Measurements from ENCODE around the gene IGFL2.

The IGFL2 gene

GRCh38 chr19:46126086-46126580, 21.9 kb upstream of the IGFL2 start:
- H3K9me3 ChIP-seq (ENCODE audit: insufficient read depth, low read length, severe bottlenecking): no peaks in the 10 kb centered on the region
- no peak overlapping the region for H3K4me3 ChIP-seq (ENCODE audit: low read depth in 1 of 2, low read length in 2 of 2)
- H2AFZ ChIP-seq (ENCODE audit: low read depth, low read length): no peak overlapping the region
- H3K4me2 ChIP-seq (ENCODE audit: insufficient read depth, low read length): no peak overlapping the region
- peaks cover 34% of the 10 kb centered on the region for H3K27me3 ChIP-seq (ENCODE audit: insufficient read depth, low read length, poor library complexity)
- H3K36me3 ChIP-seq (ENCODE audit: insufficient read depth, low read length): no peaks in the 10 kb centered on the region
- no peaks in the 10 kb centered on the region for H3K79me2 ChIP-seq (ENCODE audit: insufficient read depth, low read length)
- no peak for TF ChIP-seq EZH2 (IDR thresholded peaks at IDR 0.05; ENCODE audit: borderline replicate concordance, low read depth, low read length, severe bottlenecking)
- TF ChIP-seq CTCF (IDR thresholded peaks at IDR 0.05; ENCODE audit: borderline replicate concordance, extremely low read depth, low read length, poor library complexity, severe bottlenecking): no peak
- no peak for DNase-seq
- no peak overlapping the region for H3K27ac ChIP-seq (ENCODE audit: low read length)
- no peak overlapping the region for H3K9ac ChIP-seq (ENCODE audit: low read depth, low read length)
- no peaks in the 10 kb centered on the region for H3K4me1 ChIP-seq (ENCODE audit: insufficient read depth, low read length)
- no peak for ATAC-seq (ENCODE audit: insufficient read depth, low read depth)
- H4K20me1 ChIP-seq (ENCODE audit: insufficient read depth, low read length): no peaks in the 10 kb centered on the region

- H4K20me1 ChIP-seq (ENCODE audit: insufficient read depth, low read length): no peaks in the 10 kb centered on the region
- ATAC-seq (ENCODE audit: insufficient read depth, low read depth): no peak
- TF ChIP-seq CTCF (IDR thresholded peaks at IDR 0.05; ENCODE audit: borderline replicate concordance, extremely low read depth, low read length, poor library complexity, severe bottlenecking) (no peak), EZH2 (IDR thresholded peaks at IDR 0.05; ENCODE audit: borderline replicate concordance, low read depth, low read length, severe bottlenecking) (no peak)
- DNase-seq: no peak
- no peak overlapping the region for H3K4me2 ChIP-seq (ENCODE audit: insufficient read depth, low read length)
- no peaks in the 10 kb centered on the region for H3K9me3 ChIP-seq (ENCODE audit: insufficient read depth, low read length, severe bottlenecking)
- H2AFZ ChIP-seq (ENCODE audit: low read depth, low read length): no peak overlapping the region
- H3K79me2 ChIP-seq (ENCODE audit: insufficient read depth, low read length): no peaks in the 10 kb centered on the region
- no peak overlapping the region for H3K4me3 ChIP-seq (ENCODE audit: low read depth in 1 of 2, low read length in 2 of 2)
- H3K36me3 ChIP-seq (ENCODE audit: insufficient read depth, low read length): no peaks in the 10 kb centered on the region
- peaks cover 9% of the 10 kb centered on the region; the same call in 1 of the 2 replicates for H3K4me1 ChIP-seq (ENCODE audit: insufficient read depth, low read length)
- H3K27ac ChIP-seq (ENCODE audit: low read length): no peak overlapping the region
- H3K27me3 ChIP-seq (ENCODE audit: insufficient read depth, low read length, poor library complexity): peaks cover 10% of the 10 kb centered on the region
- no peak overlapping the region for H3K9ac ChIP-seq (ENCODE audit: low read depth, low read length)
Observed at GRCh38 chr19:46131485-46132143, 16.4 kb upstream of the IGFL2 start.

- Histone ChIP-seq H2AFZ (ENCODE audit: low read depth, low read length) (no peak overlapping the region), H3K27me3 (ENCODE audit: insufficient read depth, low read length, poor library complexity) (peaks cover 10% of the 10 kb centered on the region), H3K4me2 (ENCODE audit: insufficient read depth, low read length) (no peak overlapping the region), H3K79me2 (ENCODE audit: insufficient read depth, low read length) (no peaks in the 10 kb centered on the region), H3K9ac (ENCODE audit: low read depth, low read length) (no peak overlapping the region), H3K4me1 (ENCODE audit: insufficient read depth, low read length) (peaks cover 9% of the 10 kb centered on the region; the same call in 1 of the 2 replicates), H3K27ac (ENCODE audit: low read length) (no peak overlapping the region), H3K4me3 (ENCODE audit: low read depth in 1 of 2, low read length in 2 of 2) (no peak overlapping the region), H4K20me1 (ENCODE audit: insufficient read depth, low read length) (no peaks in the 10 kb centered on the region), H3K36me3 (ENCODE audit: insufficient read depth, low read length) (no peaks in the 10 kb centered on the region), H3K9me3 (ENCODE audit: insufficient read depth, low read length, severe bottlenecking) (no peaks in the 10 kb centered on the region)
- no peak for DNase-seq
- ATAC-seq (ENCODE audit: insufficient read depth, low read depth): no peak
- no peak for TF ChIP-seq CTCF (IDR thresholded peaks at IDR 0.05; ENCODE audit: borderline replicate concordance, extremely low read depth, low read length, poor library complexity, severe bottlenecking)
- TF ChIP-seq EZH2 (IDR thresholded peaks at IDR 0.05; ENCODE audit: borderline replicate concordance, low read depth, low read length, severe bottlenecking): no peak
Observed at GRCh38 chr19:46132508-46133100, 15.4 kb upstream of the IGFL2 start.

Data from DND-41 (cell line).